Chondrocyte (in vitro differentiated cells): ENCODE data around the gene FREM2. TPM values are rescaled to one million over a fixed set of nuclear protein-coding genes. Genes with fewer than 3 reads are reported as not detected.

Experiments
- DNase-seq: peaks from one replicate; pipeline ENCODE4 v3.0.0; 2021; ENCODE audit warnings: mixed read lengths, low spot score
- H3K27ac Mint-ChIP-seq: one replicate; pipeline ENCODE4 v1.8.0; 2021; ENCODE audit warnings: mild to moderate bottlenecking, moderate library complexity, mixed read lengths; ENCODE audit not compliant: unreplicated experiment
- H3K27me3 Mint-ChIP-seq: 2 replicates; pipeline ENCODE4 v1.8.0; 2021; ENCODE audit warnings: low read depth, mixed read lengths
- H3K36me3 Mint-ChIP-seq: 2 replicates; pipeline ENCODE4 v1.8.0; 2021; ENCODE audit warnings: low read depth, mixed read lengths
- H3K4me1 Mint-ChIP-seq: 2 replicates; pipeline ENCODE4 v1.8.0; 2021; ENCODE audit warnings: low read depth, mild to moderate bottlenecking, mixed read lengths
- H3K4me3 Mint-ChIP-seq: one replicate; pipeline ENCODE4 v1.8.0; 2021; ENCODE audit warnings: mild to moderate bottlenecking, moderate library complexity, mixed read lengths; ENCODE audit not compliant: unreplicated experiment
- H3K9me3 Mint-ChIP-seq: 2 replicates; pipeline ENCODE4 v1.8.0; 2021; ENCODE audit warnings: low read depth, mixed read lengths
- CTCF ChIP-seq: fragments of 200-600 bp; sonication (generic); IDR thresholded peaks from 2 replicates; pipeline ENCODE4 v1.5.0; 2021; ENCODE audit warnings: antibody characterized with exemption, mild to moderate bottlenecking, moderate library complexity
- total RNA-seq: library from RNA; stranded (reverse); gene quantifications from 3 replicates; pipeline ENCODE4 v1.2.1, GENCODE V29; 2021

Gene FREM2
- total RNA-seq, 1 donor from 2014 or later: 0.07 TPM

GRCh38 chr13:38897521-38897920 lies 210.6 kb downstream of the FREM2 start:
- Mint-ChIP-seq H3K36me3 (no peaks in the 10 kb centered on the region), H3K9me3 (peaks cover 15% of the 10 kb centered on the region), H3K27ac (no peak overlapping the region), H3K27me3 (no peaks in the 10 kb centered on the region), H3K4me1 (no peaks in the 10 kb centered on the region), H3K4me3 (no peak overlapping the region)
- DNase-seq: no peak
- TF ChIP-seq CTCF: no peak

GRCh38 chr13:38898481-38898880 lies 211.6 kb downstream of the FREM2 start:
- Mint-ChIP-seq H3K27ac (no peak overlapping the region), H3K27me3 (no peaks in the 10 kb centered on the region), H3K4me1 (no peaks in the 10 kb centered on the region), H3K4me3 (no peak overlapping the region), H3K9me3 (peaks cover 11% of the 10 kb centered on the region), H3K36me3 (no peaks in the 10 kb centered on the region)
- TF ChIP-seq CTCF: no peak
- DNase-seq: no peak

- H3K4me1 Mint-ChIP-seq: no peaks in the 10 kb centered on the region
- no peak overlapping the region for H3K27ac Mint-ChIP-seq
- H3K4me3 Mint-ChIP-seq: no peak overlapping the region
- H3K27me3 Mint-ChIP-seq: no peaks in the 10 kb centered on the region
- no peaks in the 10 kb centered on the region for H3K36me3 Mint-ChIP-seq
- H3K9me3 Mint-ChIP-seq: peaks cover 7% of the 10 kb centered on the region
- TF ChIP-seq CTCF: no peak
- DNase-seq: no peak
Observed at GRCh38 chr13:38899571-38899970, 212.7 kb downstream of the FREM2 start.

- H3K27me3 Mint-ChIP-seq: peaks cover 3% of the 10 kb centered on the region
- H3K36me3 Mint-ChIP-seq: no peaks in the 10 kb centered on the region
- peak; percentile 22 for TF ChIP-seq CTCF
- no peaks in the 10 kb centered on the region for H3K4me1 Mint-ChIP-seq
- H3K4me3 Mint-ChIP-seq: no peak overlapping the region
- H3K9me3 Mint-ChIP-seq: peaks cover 4% of the 10 kb centered on the region
- no peak overlapping the region for H3K27ac Mint-ChIP-seq
- DNase-seq: no peak
Observed at GRCh38 chr13:38900188-38900587, 213.3 kb downstream of the FREM2 start.

- H3K9me3 Mint-ChIP-seq: peaks cover under 1% of the 10 kb centered on the region
- H3K27ac Mint-ChIP-seq: no peak overlapping the region
- no peak for DNase-seq
- no peaks in the 10 kb centered on the region for H3K4me1 Mint-ChIP-seq
- no peak for TF ChIP-seq CTCF
- H3K4me3 Mint-ChIP-seq: no peak overlapping the region
- peaks cover 6% of the 10 kb centered on the region for H3K27me3 Mint-ChIP-seq
- no peaks in the 10 kb centered on the region for H3K36me3 Mint-ChIP-seq
Observed at GRCh38 chr13:38902551-38902950, 215.7 kb downstream of the FREM2 start.
